Gastroesophageal sphincter (tissue), 3 donors: ENCODE results near the gene ZBED5.

Experiments
- CTCF ChIP-seq, 4 experiments: fragments of 200-600 bp in 2 of 4; fragments of 450-650 bp in 2 of 4; sonication (generic) in 1 of 4; IDR thresholded peaks; one replicate each; pipeline ENCODE4 v1.5.1; 2017 to 2019; ENCODE audit warnings: antibody characterized with exemption in 4 of 4, mild to moderate bottlenecking in 2 of 4, moderate library complexity in 2 of 4
- POLR2A ChIP-seq, 2 donors: fragments of 450-650 bp; IDR thresholded peaks; one replicate each; pipeline ENCODE4 v1.6.1; 2017; ENCODE audit warnings: antibody characterized with exemption in 2 of 2, mild to moderate bottlenecking in 2 of 2, moderate library complexity in 1 of 2
- POLR2AphosphoS5 ChIP-seq: sonication (generic); formaldehyde crosslinking; IDR thresholded peaks from one replicate; pipeline ENCODE4 v1.6.1; 2017; ENCODE audit warnings: antibody characterized with exemption

GRCh38 chr11:10865837-10866270 is 8.0 kb upstream of the ZBED5 start:
- TF ChIP-seq CTCF (IDR thresholded peaks at IDR 0.05): no peak
- TF ChIP-seq POLR2A (IDR thresholded peaks at IDR 0.05): no peak
- no peak for TF ChIP-seq POLR2AphosphoS5
